Medulla oblongata (tissue), 1 donor: ENCODE results near the gene CNKSR3.

ENCODE experiments used
- DNase-seq: peaks from one replicate; pipeline ENCODE4 v3.0.0-alpha.2; 2015; ENCODE audit errors: extremely low spot score

CNKSR3 gene

DNA sequence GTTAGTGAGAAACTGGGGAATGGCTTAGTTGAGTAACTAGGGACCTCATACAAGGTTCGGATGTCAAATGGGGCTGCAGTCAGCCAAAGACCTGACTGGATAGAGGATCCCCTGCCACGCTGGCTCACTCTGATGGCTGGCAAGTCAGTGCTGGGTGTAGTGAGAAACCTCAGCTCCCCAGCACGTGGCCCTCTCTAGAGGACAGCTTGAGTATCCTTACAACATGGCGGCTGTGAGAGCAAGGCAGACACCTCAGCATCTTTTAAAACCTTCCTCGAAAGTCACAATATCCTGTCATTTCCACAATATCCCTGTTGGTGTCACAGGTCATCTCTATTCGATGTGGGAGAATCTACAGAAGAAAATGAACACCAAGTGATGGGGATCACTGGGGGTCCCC is 127.2 kb downstream of the CNKSR3 start:
- no peak for DNase-seq

DNA sequence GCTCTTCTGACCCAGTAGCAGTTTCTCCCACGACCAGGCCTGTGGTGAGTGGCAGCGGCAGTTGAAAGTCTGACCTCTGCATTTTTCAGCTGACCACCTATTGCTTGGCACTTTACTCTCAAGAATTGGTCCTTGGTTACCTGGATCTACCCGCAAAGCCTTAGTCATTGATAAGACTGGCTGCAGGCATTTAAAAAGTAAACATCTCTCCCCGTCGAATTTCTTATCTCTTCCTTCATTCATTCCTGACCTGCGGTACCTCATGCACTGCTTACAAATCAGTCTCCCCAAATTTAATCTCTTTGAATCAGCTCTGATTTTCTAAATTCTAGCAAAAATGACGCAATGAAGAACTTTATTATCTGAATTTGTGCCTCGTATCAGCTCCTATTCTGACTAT is 127.7 kb downstream of the CNKSR3 start:
- DNase-seq = no peak

DNA sequence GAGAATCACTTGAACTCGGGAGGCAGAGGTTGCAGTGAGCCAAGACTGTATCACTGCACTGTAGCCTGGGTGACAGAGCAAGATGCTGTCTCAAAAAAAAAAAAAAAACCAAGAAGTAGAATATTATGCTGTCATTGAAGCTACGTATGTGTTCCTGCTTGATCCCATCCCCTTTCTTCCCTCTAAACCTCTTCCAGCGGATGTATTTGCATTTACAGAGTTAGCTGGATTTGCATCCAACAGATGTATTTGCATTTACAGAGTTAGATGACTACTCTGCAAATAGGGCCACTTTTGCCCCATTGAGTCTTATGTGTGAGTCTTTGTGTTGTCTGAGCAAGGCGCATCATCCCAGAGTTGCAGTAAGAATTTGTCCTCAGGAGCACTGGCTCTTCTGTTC is 128.9 kb downstream of the CNKSR3 start:
- no peak for DNase-seq

DNA sequence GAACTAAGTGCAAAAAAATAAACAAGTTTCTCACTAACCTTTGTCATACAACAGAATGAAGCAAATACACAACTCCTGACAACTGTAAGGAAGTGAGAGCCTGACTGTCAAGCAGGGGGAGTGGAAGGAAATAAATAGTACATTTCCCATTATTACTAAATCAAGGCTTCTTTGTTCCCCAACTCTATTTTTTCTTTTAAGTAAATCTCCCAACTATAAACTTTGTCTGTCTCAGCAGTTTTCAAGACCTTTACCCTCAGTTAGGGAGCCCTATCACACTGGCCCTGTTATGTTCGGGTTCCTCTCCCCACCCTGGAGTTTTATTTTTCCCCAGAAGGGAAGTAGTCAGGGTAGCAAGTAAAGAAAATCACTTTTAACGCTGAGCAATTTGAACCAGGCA is 129.7 kb downstream of the CNKSR3 start:
- peak; percentile 76 for DNase-seq

DNA sequence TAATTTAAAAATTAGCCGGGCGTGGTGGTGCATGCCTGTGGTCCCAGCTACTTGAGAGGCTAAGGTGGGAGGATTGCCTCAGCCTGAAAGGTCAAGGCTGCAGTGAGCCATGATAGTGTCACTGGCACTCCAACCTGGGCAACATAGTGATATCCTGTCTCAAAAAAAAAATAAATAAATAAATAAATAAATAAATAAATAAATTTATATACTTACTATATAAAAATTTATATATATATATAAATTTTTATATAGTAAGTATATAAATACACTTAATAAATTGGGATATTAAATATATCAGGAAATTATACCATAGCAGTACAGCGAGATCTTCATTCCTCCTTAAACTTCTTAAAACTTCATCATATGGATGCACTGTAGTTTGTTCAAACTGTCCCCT is 130.9 kb downstream of the CNKSR3 start:
- no peak for DNase-seq

DNA sequence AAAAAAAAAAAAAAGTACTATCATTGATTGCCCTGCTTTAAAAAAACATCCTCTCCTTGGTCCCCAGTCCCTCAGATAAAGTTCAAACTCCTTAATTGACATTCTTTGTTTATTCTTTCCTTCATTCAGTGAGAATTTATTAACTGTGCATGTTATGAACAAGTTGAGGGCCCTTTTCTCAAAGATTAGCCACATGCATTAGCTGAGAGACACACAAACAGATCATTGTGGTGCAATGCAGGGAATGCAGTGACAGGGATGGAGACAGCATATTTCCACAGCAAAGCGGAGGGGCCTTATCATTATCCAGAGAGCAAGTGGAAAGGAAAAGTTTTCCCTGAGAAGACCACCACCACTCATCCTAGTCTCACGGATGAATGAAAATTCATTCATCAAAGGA is 132.0 kb downstream of the CNKSR3 start:
- no peak for DNase-seq

DNA sequence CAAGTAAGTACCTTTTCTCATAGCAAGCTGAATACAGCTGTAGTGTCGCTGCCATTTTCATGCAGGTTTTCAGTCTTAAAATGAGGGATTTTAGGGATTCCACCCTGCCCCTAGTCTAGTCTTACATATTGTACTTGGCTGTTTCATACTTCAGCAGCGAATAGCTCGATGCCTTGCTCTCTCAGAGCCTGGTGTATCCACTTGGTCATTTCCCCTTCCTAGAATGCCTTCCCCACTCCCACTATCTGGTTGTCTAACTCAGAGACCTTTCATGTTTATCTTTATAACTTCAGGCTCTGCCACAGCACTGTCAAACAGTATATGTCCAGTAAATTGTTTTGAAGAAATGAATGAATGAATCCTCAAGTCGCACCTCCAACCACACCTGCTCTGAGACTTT is 132.8 kb downstream of the CNKSR3 start:
- DNase-seq = no peak

DNA sequence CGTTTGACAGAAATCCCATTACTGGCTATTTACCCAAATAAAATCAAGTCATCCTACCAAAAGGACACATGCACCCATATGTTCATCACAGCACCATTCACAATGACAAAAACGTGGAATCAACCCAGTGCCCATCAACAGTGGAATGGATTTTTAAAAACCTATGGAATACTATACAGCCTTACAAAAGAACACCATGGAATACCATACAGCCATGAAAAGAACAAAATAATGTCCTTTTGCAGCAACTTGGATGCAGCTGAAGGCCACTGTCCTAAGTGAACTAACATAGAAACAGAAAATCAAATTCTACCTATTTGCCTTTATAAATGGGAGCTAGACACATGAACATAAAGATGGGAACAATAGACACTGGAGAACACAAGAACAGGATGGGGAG is 136.5 kb downstream of the CNKSR3 start:
- no peak for DNase-seq

DNA sequence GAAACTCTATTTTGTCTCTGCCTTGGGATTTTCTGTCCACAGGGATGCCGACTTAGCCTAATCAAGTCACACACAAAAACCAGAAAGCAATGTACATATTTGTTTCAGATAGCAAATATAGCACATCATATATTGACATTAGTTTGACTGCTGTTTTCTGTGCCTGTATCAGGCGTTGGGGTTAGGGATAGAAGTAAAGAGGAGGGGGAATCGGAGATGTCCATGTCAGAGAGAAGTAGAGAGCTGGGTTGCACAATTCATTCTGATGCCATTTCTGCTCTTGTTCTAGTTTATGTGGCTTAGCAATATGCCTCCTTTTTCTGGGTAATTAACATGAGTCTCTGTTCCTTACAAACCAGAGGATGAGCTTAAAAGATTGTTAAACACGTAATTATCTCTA is 139.2 kb downstream of the CNKSR3 start:
- DNase-seq = no peak

DNA sequence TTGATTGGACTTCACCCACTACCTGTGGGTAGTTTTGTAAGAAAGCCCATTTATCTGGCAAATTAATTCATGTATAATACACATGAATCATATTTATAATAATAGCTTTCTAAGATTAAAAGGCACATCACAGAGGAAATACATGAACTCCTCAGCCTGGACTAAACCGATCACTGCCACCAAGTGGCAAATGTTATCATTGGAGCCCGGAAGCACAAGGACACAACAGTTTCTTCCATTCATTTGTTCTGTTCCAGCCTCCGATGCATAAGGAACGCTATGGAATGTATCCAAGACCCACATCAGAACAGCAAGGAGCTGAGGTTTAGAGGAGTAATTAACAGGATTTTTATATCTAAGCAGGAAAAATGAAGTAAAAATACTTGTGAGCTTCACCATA is 139.9 kb downstream of the CNKSR3 start:
- peak; percentile 82 for DNase-seq

DNA sequence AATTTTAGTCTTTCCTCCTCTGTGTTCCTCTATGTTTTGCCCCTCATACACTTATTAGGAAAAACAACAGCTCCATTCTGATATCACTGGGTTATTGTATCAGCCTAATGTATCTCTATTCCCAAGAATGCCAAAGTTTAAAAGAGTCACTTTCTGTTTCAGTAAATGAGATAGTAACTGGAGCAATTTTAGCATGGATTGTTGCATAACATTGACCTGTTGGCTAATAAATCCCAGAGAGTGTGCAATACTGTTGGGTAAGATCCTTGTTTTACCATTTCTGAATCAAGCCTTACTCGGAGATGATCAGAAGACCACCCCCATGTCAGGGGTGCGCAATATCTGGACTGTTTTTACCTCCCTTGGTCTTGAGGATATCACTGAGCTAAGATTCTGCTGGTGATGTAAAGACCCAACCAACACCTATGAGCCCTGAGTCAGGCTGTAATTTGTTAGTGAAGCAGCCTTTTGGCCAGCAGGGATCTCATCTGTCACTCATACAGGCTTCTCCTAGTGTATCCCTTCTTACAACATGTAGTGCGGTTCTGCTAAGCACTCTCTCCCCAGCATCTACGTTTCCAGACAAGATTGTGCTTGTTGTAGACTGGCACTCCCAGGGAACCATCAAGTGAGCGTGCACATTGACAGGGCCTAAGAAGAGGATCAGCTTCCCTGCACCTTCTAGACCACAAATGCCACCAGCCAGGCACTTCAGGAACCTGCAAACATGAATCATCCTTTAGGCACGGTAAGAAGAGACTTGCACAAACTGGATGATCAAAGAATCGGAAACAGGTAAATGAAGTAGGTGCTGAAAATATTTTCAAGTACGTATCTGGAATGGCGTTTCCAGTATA is 142.4 kb downstream of the CNKSR3 start:
- DNase-seq = no peak

DNA sequence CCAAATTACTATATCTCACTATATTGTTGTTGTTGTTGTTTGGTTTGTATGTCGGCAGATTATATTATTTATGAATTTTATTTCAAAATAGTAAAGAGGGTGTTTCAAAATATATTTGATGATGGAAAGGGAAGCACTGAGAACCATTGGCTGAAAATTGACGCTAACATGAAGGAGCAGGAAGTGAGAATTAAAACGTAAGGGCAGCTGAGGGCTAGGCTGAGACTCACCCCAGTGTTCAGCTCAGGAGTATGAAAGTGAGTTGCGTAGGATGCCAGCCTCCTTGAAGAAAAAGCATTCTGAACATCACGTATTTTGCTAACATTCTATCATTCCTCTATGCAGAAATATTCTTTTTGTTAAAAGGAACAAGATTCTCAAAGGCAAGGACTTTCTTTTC is 143.1 kb downstream of the CNKSR3 start:
- peak; percentile 18 for DNase-seq

DNA sequence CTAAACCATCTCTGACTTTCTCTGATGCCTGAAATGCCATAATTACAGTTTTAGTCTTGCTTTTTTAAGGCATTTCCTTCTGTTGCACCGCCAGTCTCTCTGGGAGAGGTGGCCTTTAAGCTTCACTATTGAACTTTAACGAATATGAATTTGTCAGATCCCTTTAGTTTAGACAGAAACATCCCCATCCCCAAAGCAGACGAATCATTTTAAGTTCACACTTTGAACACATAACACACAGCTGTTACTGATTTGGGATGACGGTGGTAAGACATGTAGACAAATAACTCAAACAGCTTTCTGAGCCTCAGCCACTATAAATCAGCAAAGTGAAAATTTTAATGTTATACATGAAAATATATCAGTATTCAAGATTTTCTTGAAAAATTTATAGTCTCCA is 146.7 kb downstream of the CNKSR3 start:
- no peak for DNase-seq

DNA sequence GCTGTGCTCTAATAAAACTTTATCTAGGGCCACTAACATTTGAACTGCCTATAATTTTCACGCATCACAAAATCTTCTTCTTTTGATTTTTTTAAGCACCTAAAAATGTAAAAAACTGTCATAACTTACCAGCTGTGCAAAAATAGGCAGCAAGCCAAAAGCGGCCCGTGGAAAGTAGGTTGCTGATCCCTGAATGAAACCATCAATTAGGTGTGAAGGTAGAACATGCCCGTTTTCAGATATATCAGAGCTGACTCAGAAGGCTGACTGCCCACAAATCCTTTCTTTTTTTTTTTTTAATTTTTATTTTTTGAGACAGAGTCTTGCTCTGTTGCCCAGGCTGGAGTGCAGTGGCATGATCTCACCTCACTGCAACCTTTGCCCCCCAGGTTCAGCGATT is 149.0 kb downstream of the CNKSR3 start:
- no peak for DNase-seq

DNA sequence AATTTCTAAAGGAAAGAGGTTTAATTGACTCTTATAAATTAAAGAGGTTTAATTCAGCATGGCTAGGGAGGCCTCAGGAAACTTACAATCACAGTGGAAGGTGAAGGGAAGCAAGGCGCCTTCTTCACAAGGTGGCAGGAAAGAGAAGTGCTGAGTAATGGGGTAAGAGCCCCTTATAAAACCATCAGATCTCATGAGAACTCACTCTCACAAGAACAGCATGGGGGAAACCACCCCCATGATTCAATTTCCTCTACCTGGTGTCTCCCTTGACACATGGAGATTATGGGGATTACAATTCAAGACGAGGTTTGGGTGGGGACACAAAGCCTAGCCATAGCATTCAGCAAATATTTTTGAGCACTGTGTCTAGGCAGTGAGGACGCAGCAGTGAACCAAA is 150.0 kb downstream of the CNKSR3 start:
- no peak for DNase-seq

DNA sequence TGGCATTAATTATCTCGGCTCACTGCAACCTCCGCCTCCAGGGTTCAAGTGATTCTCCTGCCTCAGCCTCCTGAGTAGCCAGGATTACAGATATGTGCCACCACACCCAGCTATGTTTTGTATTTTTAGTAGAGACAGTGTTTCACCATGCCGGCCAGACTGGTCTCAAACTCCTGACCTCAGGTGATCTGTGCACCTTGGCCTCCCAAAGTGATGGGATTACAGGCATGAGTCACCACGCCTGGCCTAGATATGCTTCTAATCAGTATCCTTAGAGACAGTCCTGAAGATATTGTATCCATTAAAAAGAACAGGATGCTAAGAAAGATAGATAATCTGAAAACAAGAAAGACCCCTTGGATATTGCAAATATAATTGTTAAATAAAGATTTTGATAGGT is 150.8 kb downstream of the CNKSR3 start:
- no peak for DNase-seq

DNA sequence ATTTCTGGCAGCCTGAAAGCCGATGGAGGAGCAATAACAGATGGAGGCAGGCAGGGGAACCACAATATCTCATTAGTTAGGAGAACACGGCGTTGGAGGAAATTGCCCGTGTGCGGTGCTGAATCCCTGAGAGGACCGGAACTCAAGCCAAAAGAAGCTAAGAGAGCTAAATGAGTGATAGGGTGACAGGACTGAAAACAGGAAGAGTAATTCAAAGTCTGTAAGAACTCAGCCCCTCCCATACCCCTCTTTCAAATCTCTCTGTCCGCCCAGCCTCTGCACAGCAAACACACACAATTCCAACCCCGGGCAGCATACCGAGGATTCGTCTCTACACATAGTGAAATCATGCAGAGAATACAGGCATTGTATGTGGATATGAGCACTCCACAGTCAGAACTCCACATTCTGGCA is 151.3 kb downstream of the CNKSR3 start:
- peak; percentile 48 for DNase-seq

DNA sequence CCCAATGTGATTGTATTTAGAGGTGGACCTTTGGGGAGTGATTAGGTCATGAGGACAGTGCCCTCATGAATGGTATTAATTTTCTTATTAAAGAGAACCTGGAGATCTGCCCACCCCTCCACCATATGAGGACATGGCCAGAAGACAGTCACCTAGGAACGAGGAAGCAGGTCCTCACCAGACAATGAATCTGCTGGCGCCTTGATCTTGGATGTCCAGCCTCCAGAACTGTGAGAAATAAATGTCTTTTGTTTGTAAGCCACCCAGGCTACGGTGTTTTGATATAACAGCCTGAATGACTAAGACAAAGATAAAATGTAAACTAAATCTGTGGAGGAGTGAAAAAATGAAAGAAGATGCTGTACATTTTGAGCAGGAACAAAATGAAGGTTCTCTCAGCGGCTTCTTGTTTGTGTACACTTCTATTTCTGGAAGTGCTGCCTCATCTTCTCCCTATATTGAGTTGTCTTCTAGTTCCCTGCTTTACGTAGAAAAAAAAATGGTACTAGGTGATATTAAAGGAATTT is 152.4 kb downstream of the CNKSR3 start:
- DNase-seq = no peak

DNA sequence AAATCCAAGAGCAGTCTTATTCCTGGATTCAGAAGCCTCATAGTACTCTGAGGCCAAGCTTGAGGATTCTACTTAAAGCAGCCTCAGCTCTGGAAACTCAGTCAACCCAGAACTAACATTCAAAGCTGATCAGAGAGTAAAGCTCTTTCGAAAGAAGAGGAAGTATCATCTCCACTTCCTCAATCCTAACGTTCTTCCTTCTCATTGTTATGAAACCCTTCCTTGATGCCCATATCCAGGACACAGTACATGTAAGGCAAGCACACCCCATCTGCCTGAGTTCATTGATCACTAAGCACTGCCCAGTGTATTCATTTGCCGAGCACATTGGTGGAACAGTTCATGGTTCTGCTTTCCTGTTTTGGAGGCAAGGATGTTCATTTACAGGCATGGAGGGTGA is 153.8 kb downstream of the CNKSR3 start, which contains the start of gene IPCEF1:
Gene IPCEF1, minus strand, starts transcription at position 114 of the 400 bp plus-strand sequence. CDS start 90,856 bp downstream, outside the sequence.
- DNase-seq = peak; percentile 67

DNA sequence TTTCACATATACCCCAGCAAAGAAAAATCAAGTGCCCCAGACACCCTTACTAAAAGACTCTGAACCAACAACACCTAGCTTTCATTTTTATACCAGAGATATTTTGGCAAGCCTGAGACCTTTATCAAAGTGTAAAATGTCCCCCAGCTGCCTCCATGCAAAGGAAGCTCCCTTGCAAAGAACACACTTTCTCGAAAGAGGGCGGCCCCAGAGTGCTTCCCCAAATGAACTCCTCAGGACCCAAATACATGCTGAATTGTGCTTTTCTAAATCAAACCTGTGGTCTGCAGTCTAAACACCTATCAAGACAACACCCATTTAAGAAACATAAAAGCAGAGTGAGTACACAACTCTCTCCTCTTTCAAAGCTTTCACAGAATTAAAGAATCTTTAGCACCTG is 154.4 kb downstream of the CNKSR3 start:
- peak; percentile 27 for DNase-seq

DNA sequence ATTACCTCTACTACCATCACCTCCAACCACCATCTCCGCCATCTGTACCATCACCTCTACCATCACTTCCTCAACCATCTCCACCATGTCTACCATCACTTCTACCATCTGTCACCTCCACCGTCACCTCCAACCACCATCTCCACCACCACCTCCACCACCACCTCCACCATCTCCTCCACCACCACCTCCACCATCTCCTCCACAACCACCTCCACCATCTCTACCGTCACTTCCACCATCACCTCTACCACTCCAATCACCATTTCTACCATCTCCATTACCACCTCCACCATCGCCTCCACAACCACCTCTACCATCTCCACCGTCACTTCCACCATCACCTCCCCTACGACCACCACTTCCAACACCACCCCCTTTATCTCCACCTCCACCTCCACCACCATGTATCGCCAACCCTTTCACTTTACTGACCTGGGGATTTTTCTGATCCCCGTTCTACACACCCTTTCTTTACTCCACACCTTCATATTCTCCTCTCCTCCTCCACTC is 156.2 kb downstream of the CNKSR3 start:
- DNase-seq = no peak

DNA sequence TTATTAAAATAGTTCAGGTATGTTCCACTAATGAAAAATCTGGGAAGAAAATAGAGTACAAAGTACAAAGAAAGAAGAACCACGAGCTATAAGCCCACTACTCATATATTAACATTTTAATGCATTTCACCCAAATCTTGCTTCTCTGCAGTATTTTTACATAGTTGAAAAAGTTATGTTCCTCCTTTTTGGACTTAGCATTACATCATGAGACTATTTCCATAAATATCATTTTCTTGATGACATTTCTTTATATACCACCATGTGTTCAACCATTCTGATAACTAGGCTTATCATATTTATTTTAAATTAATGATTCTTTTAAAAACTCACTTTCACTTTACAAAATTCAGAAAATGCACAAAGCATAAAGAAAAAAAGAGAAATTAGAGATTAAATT is 156.9 kb downstream of the CNKSR3 start:
- DNase-seq = no peak

DNA sequence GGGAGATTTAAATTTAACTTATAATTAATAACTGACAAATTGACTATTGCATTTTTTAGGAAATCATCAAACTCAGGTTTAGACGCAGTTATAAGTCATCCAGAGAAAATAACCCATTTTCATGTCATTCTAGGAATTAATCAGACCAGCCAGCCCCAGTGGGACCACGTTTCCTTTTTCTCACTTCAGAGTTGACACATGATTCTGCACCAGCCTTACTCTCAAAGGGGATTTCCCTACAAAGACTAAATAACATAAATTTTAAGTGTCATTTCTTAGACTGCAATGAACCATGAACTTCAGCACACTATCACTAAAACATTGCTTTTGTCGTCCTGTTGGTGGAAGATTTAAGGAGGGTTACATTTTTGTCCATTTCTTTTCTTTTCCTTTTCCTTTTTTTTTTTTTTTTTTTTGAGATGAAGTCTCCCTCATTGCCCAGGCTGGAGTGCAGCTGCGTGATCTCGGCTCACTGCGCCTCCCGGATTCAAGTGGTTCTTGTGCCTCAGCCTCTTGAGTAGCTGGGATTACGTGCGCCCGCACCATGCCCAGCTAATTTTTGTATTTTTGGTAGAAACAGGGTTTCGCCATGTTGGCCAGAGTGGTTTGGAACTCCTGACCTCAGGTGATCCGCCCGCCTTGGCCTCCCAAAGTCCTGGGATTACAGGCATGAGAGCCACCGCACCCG is 157.4 kb downstream of the CNKSR3 start:
- DNase-seq = peak; percentile 30
